Neutrophil (primary cell): ENCODE measurements around the gene IL19.

ENCODE experiments used
- H3K27ac ChIP-seq: fragments of 200-600 bp; sonication (generic); 2 replicates; pipeline ENCODE4 v1.5.1; 2016; ENCODE audit warnings: mild to moderate bottlenecking, moderate library complexity
- H3K27me3 ChIP-seq: fragments of 200-600 bp; sonication (generic); 2 replicates; pipeline ENCODE4 v1.6.0; 2016; ENCODE audit warnings: mild to moderate bottlenecking
- H3K36me3 ChIP-seq: fragments of 200-600 bp; sonication (generic); 2 replicates; pipeline ENCODE4 v1.5.1; 2017
- H3K4me1 ChIP-seq, 2 experiments: fragments of 200-600 bp in 1 of 2; sonication (generic) in 1 of 2; 1 replicate in 1 of 2; 2 replicates in 1 of 2; pipeline versions ENCODE4 v1.5.1 to v1.6.1; 2013 to 2016; ENCODE audit warnings: low read depth in 1 of 2, low read length in 1 of 2, mild to moderate bottlenecking in 1 of 2, moderate library complexity in 1 of 2; ENCODE audit not compliant: control insufficient read depth in 1 of 2, insufficient read depth in 1 of 2
- H3K4me3 ChIP-seq, 2 experiments: fragments of 200-600 bp in 1 of 2; sonication (generic) in 1 of 2; 1 replicate in 1 of 2; 2 replicates in 1 of 2; pipeline ENCODE4 v1.5.1; 2013 to 2016; ENCODE audit warnings: low read depth in 1 of 2, low read length in 1 of 2, mild to moderate bottlenecking in 1 of 2, moderate library complexity in 1 of 2
- H3K9me3 ChIP-seq: fragments of 200-600 bp; sonication (generic); 2 replicates; pipeline ENCODE4 v1.5.1; 2016
- CTCF ChIP-seq: fragments of 200-600 bp; sonication (generic); IDR thresholded peaks from 2 replicates; pipeline ENCODE4 v1.5.1; 2016; ENCODE audit warnings: antibody characterized with exemption

Gene IL19

GRCh38 chr1:206793620-206794019 lies 23.0 kb downstream of the IL19 start:
- Histone ChIP-seq H3K4me1 (peaks cover 2 to 13% of the 10 kb centered on the region in 2 experiments), H3K36me3 (no peaks in the 10 kb centered on the region), H3K27me3 (no peaks in the 10 kb centered on the region), H3K4me3 (no peak overlapping the region), H3K27ac (no peak overlapping the region), H3K9me3 (no peaks in the 10 kb centered on the region)
- TF ChIP-seq CTCF: no peak

DNA sequence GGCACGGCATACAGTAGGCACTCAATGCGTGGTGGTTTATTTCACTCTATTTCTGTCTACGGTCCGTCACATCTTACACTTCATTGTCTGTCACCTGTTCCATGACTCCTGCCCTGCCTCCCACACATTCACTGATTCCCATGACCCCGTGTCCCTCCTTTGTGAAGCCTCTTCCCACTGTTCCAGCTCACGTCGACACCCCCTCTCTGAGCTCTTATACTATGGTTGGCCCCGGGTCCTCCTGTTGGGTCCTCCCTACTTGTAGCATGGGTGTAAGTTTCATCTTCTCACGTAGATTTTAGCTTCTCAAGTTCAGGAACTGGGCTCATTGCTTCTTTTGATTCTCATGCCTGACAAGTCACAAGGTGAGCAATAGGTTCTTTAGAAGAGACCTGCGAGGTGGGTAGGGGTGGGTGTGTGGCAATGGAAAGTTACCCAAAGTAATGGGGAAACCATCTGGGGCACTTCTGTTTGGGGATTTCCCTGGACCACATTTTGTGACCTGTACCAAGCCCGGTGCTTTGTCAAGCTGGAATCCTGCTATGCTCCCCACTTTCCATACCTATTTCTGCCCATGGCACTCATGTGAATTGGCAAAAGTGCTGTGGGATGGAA lies 23.8 kb downstream of the IL19 start:
- Histone ChIP-seq H3K4me1 (peaks cover 2 to 13% of the 10 kb centered on the region in 2 experiments), H3K27ac (no peak overlapping the region), H3K9me3 (no peaks in the 10 kb centered on the region), H3K4me3 (no peak overlapping the region), H3K36me3 (no peaks in the 10 kb centered on the region), H3K27me3 (no peaks in the 10 kb centered on the region)
- no peak for TF ChIP-seq CTCF

DNA sequence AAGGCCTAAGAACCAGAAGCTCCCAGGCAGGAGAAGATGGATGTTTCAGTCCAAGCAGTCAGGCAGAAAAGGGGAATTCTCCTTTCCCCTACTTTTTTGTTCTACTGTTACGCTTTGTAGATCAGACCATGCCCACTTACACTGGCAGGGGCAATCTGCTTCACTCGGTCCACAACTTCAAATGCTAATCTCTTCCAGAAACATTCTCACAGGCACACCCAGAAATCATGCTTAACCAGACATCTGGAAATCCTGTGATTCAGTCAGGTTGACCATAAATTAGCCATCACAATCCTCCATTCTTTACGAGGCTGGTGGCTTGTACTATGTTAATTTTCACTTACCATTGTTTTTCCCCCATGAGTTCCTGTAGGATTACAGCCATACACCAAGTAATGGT lies 25.5 kb downstream of the IL19 start:
- no peak for TF ChIP-seq CTCF
- H3K27me3 ChIP-seq: no peaks in the 10 kb centered on the region
- H3K4me3 ChIP-seq: no peak overlapping the region
- no peaks in the 10 kb centered on the region for H3K36me3 ChIP-seq
- H3K4me1 ChIP-seq: peaks cover 2 to 13% of the 10 kb centered on the region in 2 experiments
- H3K9me3 ChIP-seq: no peaks in the 10 kb centered on the region
- H3K27ac ChIP-seq: no peak overlapping the region

DNA sequence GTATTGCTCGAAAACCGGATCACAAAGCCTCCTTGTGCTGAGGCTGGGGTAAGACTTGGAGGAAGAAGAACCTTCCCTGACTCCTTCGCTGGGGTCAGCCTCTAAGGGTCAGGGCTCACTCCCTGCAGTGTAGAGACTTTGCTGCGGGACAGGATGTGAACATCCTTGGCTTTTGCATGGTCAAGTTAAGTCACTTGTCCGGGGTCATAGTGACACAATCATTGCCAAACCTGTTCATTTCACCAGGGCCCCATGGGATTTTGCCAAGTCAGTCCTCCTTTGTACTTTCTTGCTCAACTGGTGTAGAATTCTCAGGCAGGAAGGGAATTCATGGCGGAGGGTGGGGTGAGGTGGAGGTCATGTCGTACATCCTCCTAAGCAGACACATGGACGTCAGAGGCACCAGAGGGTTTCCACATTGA lies 26.4 kb downstream of the IL19 start:
- Histone ChIP-seq H3K4me1 (peaks cover 2 to 13% of the 10 kb centered on the region in 2 experiments), H3K27ac (no peak overlapping the region), H3K36me3 (no peaks in the 10 kb centered on the region), H3K9me3 (no peaks in the 10 kb centered on the region), H3K27me3 (no peaks in the 10 kb centered on the region), H3K4me3 (no peak overlapping the region)
- no peak for TF ChIP-seq CTCF

DNA sequence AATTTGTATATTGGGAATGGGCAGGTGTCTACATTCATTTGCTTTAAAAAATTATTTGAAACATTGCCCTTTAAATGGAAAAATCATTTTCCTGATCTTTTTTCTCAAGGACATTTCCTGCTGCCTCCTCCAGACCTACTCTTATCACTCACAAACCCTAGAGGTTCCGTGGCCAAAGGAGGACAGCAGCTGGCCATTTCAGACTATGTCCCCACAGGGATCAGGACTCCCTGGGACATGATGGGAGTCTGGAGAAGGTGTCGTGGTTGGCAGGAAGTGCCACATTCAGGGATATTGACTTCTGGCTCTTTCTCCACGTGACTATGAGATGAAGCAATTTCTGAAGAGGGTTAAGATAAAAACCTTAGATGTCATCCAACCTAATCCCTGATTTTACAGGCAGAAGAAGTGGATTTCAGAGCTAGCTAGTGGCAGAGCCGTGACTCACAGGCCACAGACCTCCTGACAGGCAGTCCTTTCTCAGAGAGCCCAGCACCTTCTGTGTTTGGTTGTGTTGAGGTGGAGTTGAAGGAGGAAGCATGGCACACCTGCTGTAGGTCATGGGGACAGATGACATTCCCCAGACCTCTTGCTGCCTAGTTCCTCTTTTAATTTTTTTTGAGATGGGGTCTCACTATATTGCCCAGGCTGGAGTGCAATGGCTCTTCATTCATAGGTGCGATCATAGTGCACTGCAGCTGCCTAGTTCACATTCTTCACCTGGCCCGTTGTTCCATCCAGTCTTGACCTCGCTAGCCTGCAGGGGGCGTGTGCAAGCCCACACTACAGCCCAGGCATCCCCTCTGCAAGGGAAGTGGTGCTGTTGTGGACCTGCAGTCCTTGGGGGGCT lies 27.2 kb downstream of the IL19 start:
- H3K9me3 ChIP-seq: no peaks in the 10 kb centered on the region
- no peaks in the 10 kb centered on the region for H3K36me3 ChIP-seq
- H3K27me3 ChIP-seq: no peaks in the 10 kb centered on the region
- no peak overlapping the region for H3K4me3 ChIP-seq
- H3K27ac ChIP-seq: no peak overlapping the region
- peaks cover 2 to 13% of the 10 kb centered on the region in 2 experiments for H3K4me1 ChIP-seq
- TF ChIP-seq CTCF: no peak
